Hepatocyte (in vitro differentiated cells): ENCODE data around the gene ARHGEF12.

Experiments used
- EZH2 ChIP-seq: fragments of 200-600 bp; sonication (generic); IDR thresholded peaks from 2 replicates; pipeline ENCODE4 v1.6.1; 2016; ENCODE audit warnings: antibody characterized with exemption, mild to moderate bottlenecking, borderline replicate concordance
- TF ChIP-seq, protein P1 (sequence below): fragments of 200-600 bp; sonication (generic); IDR thresholded peaks from 2 replicates; pipeline ENCODE4 v1.5.1; 2016; ENCODE audit warnings: antibody characterized with exemption, mild to moderate bottlenecking; ENCODE audit not compliant: poor library complexity

DNA sequence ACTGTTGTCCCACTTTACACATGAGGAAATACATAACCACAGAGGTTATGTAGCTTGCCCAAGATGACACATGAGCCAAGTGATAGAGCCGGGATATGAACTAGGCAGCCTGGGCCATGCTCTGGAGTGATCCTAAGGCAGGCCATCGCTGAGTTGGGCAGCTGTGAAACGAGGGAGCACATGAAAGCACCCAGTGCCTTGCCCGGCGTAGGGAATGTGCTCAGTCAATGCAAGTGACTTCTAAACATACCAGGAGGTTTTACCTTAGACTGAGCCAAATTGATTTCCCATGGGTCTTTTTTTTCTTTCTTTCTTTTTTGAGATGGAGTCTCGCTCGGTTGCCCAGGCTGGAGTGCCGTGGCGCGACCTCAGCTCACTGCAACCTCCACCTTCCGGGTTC, 185.8 kb downstream of the ARHGEF12 start:
- TF ChIP-seq, protein P1, sequence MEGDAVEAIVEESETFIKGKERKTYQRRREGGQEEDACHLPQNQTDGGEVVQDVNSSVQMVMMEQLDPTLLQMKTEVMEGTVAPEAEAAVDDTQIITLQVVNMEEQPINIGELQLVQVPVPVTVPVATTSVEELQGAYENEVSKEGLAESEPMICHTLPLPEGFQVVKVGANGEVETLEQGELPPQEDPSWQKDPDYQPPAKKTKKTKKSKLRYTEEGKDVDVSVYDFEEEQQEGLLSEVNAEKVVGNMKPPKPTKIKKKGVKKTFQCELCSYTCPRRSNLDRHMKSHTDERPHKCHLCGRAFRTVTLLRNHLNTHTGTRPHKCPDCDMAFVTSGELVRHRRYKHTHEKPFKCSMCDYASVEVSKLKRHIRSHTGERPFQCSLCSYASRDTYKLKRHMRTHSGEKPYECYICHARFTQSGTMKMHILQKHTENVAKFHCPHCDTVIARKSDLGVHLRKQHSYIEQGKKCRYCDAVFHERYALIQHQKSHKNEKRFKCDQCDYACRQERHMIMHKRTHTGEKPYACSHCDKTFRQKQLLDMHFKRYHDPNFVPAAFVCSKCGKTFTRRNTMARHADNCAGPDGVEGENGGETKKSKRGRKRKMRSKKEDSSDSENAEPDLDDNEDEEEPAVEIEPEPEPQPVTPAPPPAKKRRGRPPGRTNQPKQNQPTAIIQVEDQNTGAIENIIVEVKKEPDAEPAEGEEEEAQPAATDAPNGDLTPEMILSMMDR, result no peak
- no peak for TF ChIP-seq EZH2
